ENCODE measurements around the gene STAT2. TPM values are rescaled to one million over a fixed set of nuclear protein-coding genes. Genes with fewer than 3 reads are reported as not detected.

The STAT2 gene
- total and polyA plus RNA-seq, 2 experiments from 2014 or later: 15.6 to 67.9 TPM

- peak; percentile 84 for TF ChIP-seq POLR2AphosphoS5 (IDR thresholded peaks at IDR 0.05; ENCODE audit: low read depth)
Measured at GRCh38 chr12:56359851-56360767, at the start of gene STAT2 (continued).

GRCh38 chr12:56408799-56409417 lies 49.0 kb upstream of the STAT2 start:
- H3K27ac Mint-ChIP-seq: no peak overlapping the region
- H3K4me3 Mint-ChIP-seq: no peak overlapping the region
- no peaks in the 10 kb centered on the region for H3K4me1 Mint-ChIP-seq
- no peak for TF ChIP-seq ETS1 (IDR thresholded peaks at IDR 0.05)
- TF ChIP-seq CREB1 (CRISPR knock-in tag; IDR thresholded peaks at IDR 0.05; ENCODE audit: low read depth): no peak
- no peak for TF ChIP-seq REST (IDR thresholded peaks at IDR 0.05; ENCODE audit: unreplicated experiment)
- no peak for TF ChIP-seq CTCF (conservative IDR thresholded peaks at IDR 0.05; ENCODE audit: low read depth in 2 of 2)
- no peak for TF ChIP-seq ZNF462 (CRISPR knock-in tag; IDR thresholded peaks at IDR 0.05)
- no peak for TF ChIP-seq POLR2AphosphoS5 (IDR thresholded peaks at IDR 0.05; ENCODE audit: low read depth)
- TF ChIP-seq ZNF114 (CRISPR knock-in tag; IDR thresholded peaks at IDR 0.05): no peak
- no peak for TF ChIP-seq STAT1 (IDR thresholded peaks at IDR 0.05; ENCODE audit: unreplicated experiment)
- TF ChIP-seq NANOG (IDR thresholded peaks at IDR 0.05; ENCODE audit: borderline replicate concordance): no peak
- TF ChIP-seq ZNF331 (CRISPR knock-in tag; IDR thresholded peaks at IDR 0.05; ENCODE audit: low read depth): no peak

More at GRCh38 chr12:56408799-56409417, 49.0 kb upstream of the STAT2 start:
- Histone ChIP-seq H3K27ac (ENCODE audit: low read depth) (no peak overlapping the region), H3K36me3 (ENCODE audit: insufficient read depth) (no peaks in the 10 kb centered on the region), H3K4me2 (no peak overlapping the region), H3K27me3 (ENCODE audit: insufficient read depth) (no peaks in the 10 kb centered on the region), H4K20me1 (replicated peaks; ENCODE audit: insufficient read depth) (no peaks in the 10 kb centered on the region), H2AFZ (no peak overlapping the region), H3K79me2 (replicated peaks; ENCODE audit: insufficient read depth) (no peaks in the 10 kb centered on the region), H3K9me2 (ENCODE audit: insufficient read depth) (0 out of 2 replicates have a peak, but pooled peaks cover 2% of the 10 kb centered on the region), H3K4me1 (ENCODE audit: insufficient read depth) (no peaks in the 10 kb centered on the region), H3K4me3 (no peak overlapping the region), H3F3A (replicated peaks; ENCODE audit: low read depth) (0 out of 2 replicates have a peak, but pooled peaks cover 3% of the 10 kb centered on the region)
- ATAC-seq (no peak), DNase-seq (ENCODE audit: low spot score) (no peak)
- Mint-ChIP-seq H3K27me3 (ENCODE audit: insufficient read depth, low read depth, poor library complexity) (peaks cover 8% of the 10 kb centered on the region), H3K36me3 (ENCODE audit: low read depth) (0 out of 3 replicates have a peak, but pooled peaks cover 3% of the 10 kb centered on the region), H3K9me3 (no peaks in the 10 kb centered on the region; the same call in 2 of the 3 replicates)

Data from GM23338 (cell line).